H1 (cell line): ENCODE measurements around the gene TWF2. TPM values are rescaled to one million over a fixed set of nuclear protein-coding genes. Genes with fewer than 3 reads are reported as not detected.

Experiments
- CTCF ChIA-PET: fragments of 300-600 bp; sonication (Branson Sonifier 250); formaldehyde crosslinking; loops from one replicate; lab custom pipeline; 2021; ENCODE audit not compliant: partially characterized antibody; lab: Charles Lee
- POLR2A ChIA-PET: fragments of 300-600 bp; sonication (Branson Sonifier 250); formaldehyde crosslinking; loops from one replicate; lab custom pipeline; 2021; ENCODE audit warnings: inconsistent platforms; ENCODE audit not compliant: partially characterized antibody; lab: Charles Lee
- DNase-seq, 2 experiments: peaks; one replicate each; pipeline versions ENCODE4 v3.0.0 to v3.0.0-alpha.2; 2010 to 2022; ENCODE audit warnings: low spot score in 2 of 2, low read depth in 1 of 2, mixed read lengths in 1 of 2
- FAIRE-seq: peaks from 2 replicates; lab custom pipeline; 2011; peaks lifted over from hg19 to GRCh38; lab: Jason Lieb, UNC
- H2AFZ ChIP-seq: 2 replicates; pipeline ENCODE4 v1.8.1; 2012; ENCODE audit warnings: low read length, inconsistent platforms
- H2AK5ac ChIP-seq: 2 replicates; pipeline ENCODE4 v1.6.1; 2013; ENCODE audit warnings: low read depth, low read length
- H2BK120ac ChIP-seq: replicated peaks from 2 replicates; pipeline ENCODE3; 2013; ENCODE audit warnings: low read depth, low read length, inconsistent platforms
- H2BK12ac ChIP-seq: 2 replicates; pipeline ENCODE4 v1.6.1; 2013; ENCODE audit warnings: low read depth, low read length
- H2BK15ac ChIP-seq: 2 replicates; pipeline ENCODE4 v1.6.1; 2013; ENCODE audit warnings: low read length
- H2BK20ac ChIP-seq: 2 replicates; pipeline ENCODE4 v1.6.1; 2013; ENCODE audit warnings: low read length
- H2BK5ac ChIP-seq: 2 replicates; pipeline ENCODE4 v1.6.1; 2013; ENCODE audit warnings: low read depth, low read length
- H3K14ac ChIP-seq: 2 replicates; pipeline ENCODE4 v1.6.1; 2013; ENCODE audit warnings: inconsistent platforms; ENCODE audit not compliant: insufficient read length
- H3K18ac ChIP-seq: 2 replicates; pipeline ENCODE4 v1.6.1; 2013; ENCODE audit warnings: low read length; ENCODE audit errors: extremely low read depth
- H3K23ac ChIP-seq: 2 replicates; pipeline ENCODE4 v1.6.1; 2013; ENCODE audit warnings: inconsistent platforms; ENCODE audit not compliant: insufficient read length
- H3K23me2 ChIP-seq: 2 replicates; pipeline ENCODE4 v1.6.1; 2013; ENCODE audit warnings: low read depth, low read length
- H3K27ac ChIP-seq: 2 replicates; pipeline ENCODE4 v1.6.1; 2011; ENCODE audit warnings: low read depth, low read length, inconsistent platforms
- H3K27me3 ChIP-seq, 4 experiments: replicated peaks in 1 of 4; 1 replicate in 1 of 4; 2 replicates in 3 of 4; pipeline versions ENCODE4 v1.6.1 to v1.8.1; 2011 to 2013; ENCODE audit warnings: low read length in 3 of 4, mild to moderate bottlenecking in 3 of 4, inconsistent platforms in 2 of 4, mixed read lengths in 2 of 4, moderate library complexity in 1 of 4; ENCODE audit not compliant: control insufficient read depth in 3 of 4, insufficient read depth in 3 of 4; ENCODE audit errors: extremely low read depth in 1 of 4
- H3K36me3 ChIP-seq, 4 experiments: 2 replicates each; pipeline versions ENCODE4 v1.6.1 to v1.8.1; 2011 to 2013; ENCODE audit warnings: mild to moderate bottlenecking in 4 of 4, low read length in 3 of 4, moderate library complexity in 2 of 4, control low read depth in 1 of 4, inconsistent platforms in 1 of 4; ENCODE audit not compliant: insufficient read depth in 4 of 4, control insufficient read depth in 2 of 4
- H3K4ac ChIP-seq: replicated peaks from 2 replicates; pipeline ENCODE3; 2013; ENCODE audit warnings: low read length, low read depth, mixed read lengths, inconsistent platforms; ENCODE audit not compliant: insufficient read length
- H3K4me1 ChIP-seq, 4 experiments: replicated peaks in 1 of 4; 1 replicate in 1 of 4; 2 replicates in 3 of 4; pipeline versions ENCODE4 v1.6.1 to v1.8.1; 2011 to 2013; ENCODE audit warnings: low read length in 3 of 4, inconsistent platforms in 2 of 4, mixed read lengths in 1 of 4; ENCODE audit not compliant: insufficient read depth in 4 of 4, control insufficient read depth in 3 of 4
- H3K4me2 ChIP-seq, 2 experiments: 2 replicates each; pipeline versions ENCODE4 v1.6.1 to v1.8.1; 2011 to 2013; ENCODE audit warnings: low read depth in 2 of 2, low read length in 2 of 2, control low read depth in 1 of 2, inconsistent platforms in 1 of 2, mild to moderate bottlenecking in 1 of 2; ENCODE audit not compliant: insufficient read depth in 1 of 2
- H3K4me3 ChIP-seq, 4 experiments: fragments of 200-600, 300-600 bp in 1 of 4; sonication (generic), shearing (Covaris generic), sonication (Bioruptor Twin) in 1 of 4; 2 replicates each; pipeline versions ENCODE4 v1.5.1 to v1.8.1; 2011 to 2016; ENCODE audit warnings: low read length in 4 of 4, low read depth in 3 of 4, control low read depth in 2 of 4, inconsistent platforms in 2 of 4, mild to moderate bottlenecking in 2 of 4, mixed read lengths in 1 of 4, moderate library complexity in 1 of 4; ENCODE audit not compliant: insufficient read depth in 2 of 4; ENCODE audit errors: extremely low read depth in 1 of 4
- H3K56ac ChIP-seq: replicated peaks from 2 replicates; pipeline ENCODE3; 2013; ENCODE audit warnings: low read depth, mild to moderate bottlenecking, mixed read lengths, low read length, inconsistent platforms; ENCODE audit not compliant: insufficient read length
- H3K79me1 ChIP-seq: 2 replicates; pipeline ENCODE4 v1.6.1; 2013; ENCODE audit warnings: low read depth, low read length, control low read depth
- H3K79me2 ChIP-seq, 2 experiments: 2 replicates each; pipeline versions ENCODE4 v1.6.1 to v1.8.1; 2012 to 2013; ENCODE audit warnings: low read length in 2 of 2, mild to moderate bottlenecking in 2 of 2, inconsistent platforms in 1 of 2; ENCODE audit not compliant: insufficient read depth in 2 of 2, control insufficient read depth in 1 of 2
- H3K9ac ChIP-seq, 4 experiments: replicated peaks in 1 of 4; 1 replicate in 1 of 4; 2 replicates in 3 of 4; pipeline versions ENCODE4 v1.6.1 to v1.8.1; 2011 to 2013; ENCODE audit warnings: low read depth in 3 of 4, low read length in 3 of 4, control low read depth in 2 of 4, mild to moderate bottlenecking in 2 of 4, moderate library complexity in 2 of 4, inconsistent platforms in 1 of 4; ENCODE audit errors: extremely low read depth in 1 of 4
- H3K9me3 ChIP-seq, 2 experiments: 2 replicates each; pipeline versions ENCODE4 v1.6.1 to v1.8.1; 2012 to 2013; ENCODE audit warnings: mild to moderate bottlenecking in 2 of 2, moderate library complexity in 2 of 2, control low read depth in 1 of 2, inconsistent platforms in 1 of 2, low read depth in 1 of 2, low read length in 1 of 2, mixed read lengths in 1 of 2; ENCODE audit not compliant: insufficient read depth in 2 of 2
- H4K20me1 ChIP-seq, 2 experiments: replicated peaks in 1 of 2; 2 replicates each; pipeline versions ENCODE3 to v1.8.1; 2011 to 2013; ENCODE audit warnings: inconsistent platforms in 2 of 2, low read length in 2 of 2, mild to moderate bottlenecking in 1 of 2; ENCODE audit not compliant: insufficient read depth in 2 of 2, control insufficient read depth in 1 of 2
- H4K5ac ChIP-seq: 2 replicates; pipeline ENCODE4 v1.6.1; 2013; ENCODE audit warnings: low read length, low read depth, mixed read lengths, inconsistent platforms; ENCODE audit not compliant: insufficient read length
- H4K8ac ChIP-seq: 2 replicates; pipeline ENCODE4 v1.8.0; 2013; ENCODE audit warnings: mild to moderate bottlenecking, moderate library complexity, low read length, inconsistent platforms; ENCODE audit not compliant: insufficient read depth; ENCODE audit errors: extremely low read depth
- H4K91ac ChIP-seq: replicated peaks from 2 replicates; pipeline ENCODE3; 2013; ENCODE audit warnings: low read length, mixed read lengths, inconsistent platforms; ENCODE audit not compliant: insufficient read length
- BACH1 ChIP-seq: IDR thresholded peaks from 2 replicates; pipeline ENCODE4 v1.6.1; 2012; ENCODE audit warnings: low read length, improper control_type of control experiment
- CEBPB ChIP-seq: IDR thresholded peaks from 2 replicates; pipeline ENCODE4 v1.6.1; 2012; ENCODE audit warnings: low read depth, low read length
- CTBP2 ChIP-seq: IDR thresholded peaks from 2 replicates; pipeline ENCODE4 v1.7.0; 2011; ENCODE audit warnings: borderline replicate concordance, mild to moderate bottlenecking, moderate library complexity, mixed read lengths, low read length; ENCODE audit not compliant: insufficient read depth, insufficient read length
- GTF2F1 ChIP-seq: IDR thresholded peaks from 2 replicates; pipeline ENCODE4 v1.6.1; 2012; ENCODE audit warnings: low read depth, low read length, improper control_type of control experiment, borderline replicate concordance
- HDAC6 ChIP-seq: IDR thresholded peaks from one replicate; pipeline ENCODE4 v1.7.1; 2012; ENCODE audit warnings: low read depth, mild to moderate bottlenecking, inconsistent platforms, low read length, moderate library complexity
- NANOG ChIP-seq: IDR thresholded peaks from 2 replicates; pipeline ENCODE4 v1.6.1; 2011; ENCODE audit warnings: low read length, low read depth, mild to moderate bottlenecking, inconsistent platforms; ENCODE audit not compliant: insufficient read depth, poor library complexity, severe bottlenecking
- SP1 ChIP-seq: IDR thresholded peaks from 2 replicates; pipeline ENCODE4 v1.6.1; 2011; ENCODE audit warnings: low read depth, low read length
- SP4 ChIP-seq: IDR thresholded peaks from 2 replicates; pipeline ENCODE4 v1.6.1; 2012; ENCODE audit warnings: low read length, inconsistent platforms
- SRF ChIP-seq: IDR thresholded peaks from 2 replicates; pipeline ENCODE4 v1.6.1; 2011; ENCODE audit warnings: mild to moderate bottlenecking, low read depth, low read length, moderate library complexity
- TBP ChIP-seq: IDR thresholded peaks from 2 replicates; pipeline ENCODE4 v1.6.1; 2011; ENCODE audit warnings: low read depth, low read length, improper control_type of control experiment
- ZNF274 ChIP-seq: IDR thresholded peaks from 2 replicates; pipeline ENCODE4 v1.7.0; 2012; ENCODE audit warnings: low read length, borderline replicate concordance; ENCODE audit errors: extremely low read depth
- WGBS, 2 experiments: shearing (Covaris generic) in 1 of 2; methylation state at CpG; one replicate each; pipeline versions ENCODE4 v1.1.6 to v1.1.7; 2013 to 2015; ENCODE audit warnings: low lambda C conversion rate in 2 of 2, mixed read lengths in 2 of 2, inconsistent platforms in 1 of 2, low coverage in 1 of 2, missing lambda C conversion rate in 1 of 2; ENCODE audit not compliant: insufficient replicate concordance in 2 of 2, insufficient coverage in 1 of 2, insufficient read length in 1 of 2; ENCODE audit errors: extremely low coverage in 1 of 2, missing lambda C conversion rate in 1 of 2; 5-methylcytosine and 5-hydroxymethylcytosine counted together
- polyA plus RNA-seq, 7 experiments: library from polyadenylated mRNA; depleted of rRNA in 3 of 7; stranded (reverse) in 5 of 7; unstranded in 2 of 7; fragments of >200 nt in 5 of 7; fragments of 200-250 nt in 2 of 7; gene quantifications; 1 replicate in 5 of 7; 2 replicates in 1 of 7; 4 replicates in 1 of 7; pipeline versions ENCODE4 v1.2.1 to v1.2.3, GENCODE V29; 2011 to 2013; ENCODE audit warnings: missing spikeins in 2 of 7, mixed read lengths in 2 of 7
- total RNA-seq: library from RNA; stranded (reverse); fragmentation: NEBNext Ultra II Directional; extraction: Animal tissue kit (Norgen Biotek cat#: 25700); gene quantifications from 2 replicates; pipeline ENCODE4 v1.2.1, GENCODE V29; 2021
- TF ChIP-seq, protein P1 (sequence below): IDR thresholded peaks from 2 replicates; pipeline ENCODE4 v1.6.1; 2011; ENCODE audit warnings: low read length, improper control_type of control experiment

Gene TWF2
- total and polyA plus RNA-seq, 2 of the 8 experiments (the other 6 are each of a cell fraction or from before 2014, with no cell fraction given): 65.2 to 90.4 TPM

DNA sequence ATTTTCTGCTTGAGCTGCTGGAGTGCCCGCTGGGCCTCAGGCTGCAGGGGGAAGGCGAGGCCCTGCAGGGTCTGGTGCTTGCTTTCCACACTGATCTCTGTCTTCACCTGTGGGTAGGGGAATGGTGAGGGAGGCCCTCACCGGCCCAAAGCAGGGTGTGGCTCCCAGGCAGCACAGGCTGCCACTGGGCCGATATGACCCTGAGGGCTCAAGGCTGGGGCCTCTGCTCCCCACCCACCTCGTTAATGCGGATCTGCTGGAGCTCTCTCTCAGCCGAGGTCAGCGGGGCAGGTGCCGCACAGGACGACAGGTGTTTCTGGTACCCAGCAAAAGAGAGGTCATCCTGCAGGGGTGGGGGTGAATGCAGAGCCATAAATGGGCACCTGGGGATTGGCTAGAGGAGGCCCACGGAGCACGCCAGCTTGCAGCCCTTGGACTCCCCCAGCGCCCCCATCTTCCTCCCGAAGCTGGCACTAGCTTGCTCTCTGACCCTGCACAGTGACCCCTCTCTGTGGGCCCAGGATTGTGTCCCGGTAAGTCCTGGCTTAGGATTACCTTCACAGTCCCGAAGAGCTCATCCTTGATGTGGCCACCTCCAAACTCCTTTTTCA, 8.0 kb downstream of the TWF2 start:
- no peak overlapping the region for H3K4ac ChIP-seq
- no peak overlapping the region for H4K8ac ChIP-seq
- no peaks in the 10 kb centered on the region for H3K23me2 ChIP-seq
- H3K9me3 ChIP-seq: no peaks in the 10 kb centered on the region
- H4K20me1 ChIP-seq: peaks cover 10 to 13% of the 10 kb centered on the region in 2 experiments
- no peak for FAIRE-seq
- H3K27ac ChIP-seq: no peak overlapping the region
- H2AFZ ChIP-seq: no peak overlapping the region
- H4K91ac ChIP-seq: no peak overlapping the region
- H3K4me3 ChIP-seq: no peak overlapping the region
- H3K56ac ChIP-seq: no peak overlapping the region
- H3K4me2 ChIP-seq: no peak overlapping the region
- H4K5ac ChIP-seq: no peak overlapping the region
- POLR2A ChIA-PET: interaction anchor here (0.7 to 3.7 kb wide), 8 partner anchors 9 to 235 kb away, joined by 3 to 13 read pairs (median 7); partner anchors contain the start of genes PPM1M, RPL29 and WDR82
- no peak overlapping the region for H3K23ac ChIP-seq
- no peak overlapping the region for H2BK5ac ChIP-seq
- H2BK20ac ChIP-seq: no peak overlapping the region
- no peak overlapping the region for H3K14ac ChIP-seq
- H3K36me3 ChIP-seq: peaks cover 5 to 17% (median 11%) of the 10 kb centered on the region in 4 experiments; a peak in 5 of 8 replicates
- no peak overlapping the region for H3K9ac ChIP-seq
- 89% methylated on average over 16 of the region's 16 CpGs; no CpG with 5 or more reads in 1 of the 2 experiments for WGBS, 2 experiments
- no peak overlapping the region for H2AK5ac ChIP-seq
- peaks cover 6% of the 10 kb centered on the region for H3K79me1 ChIP-seq
- CTCF ChIA-PET: interaction anchor here (0.6 to 14.4 kb wide), 42 partner anchors 13 to 985 kb away, joined by 3 to 336 read pairs (median 5); partner anchors contain the start of genes PPM1M, SEMA3G, TLR9 and WDR82
- no peak overlapping the region for H2BK12ac ChIP-seq
- H3K4me1 ChIP-seq: peaks cover 0 to 6% (median 1%) of the 10 kb centered on the region in 4 experiments; a peak in 4 of 7 replicates
- H3K18ac ChIP-seq: no peak overlapping the region
- H3K27me3 ChIP-seq: no peaks in the 10 kb centered on the region
- peaks cover 0 to 6% of the 10 kb centered on the region in 2 experiments; a peak in 1 of 4 replicates for H3K79me2 ChIP-seq
- H2BK120ac ChIP-seq: no peak overlapping the region
- 0 out of 2 replicates have a peak overlapping the region, but pooled peaks have one; percentile 29 for H2BK15ac ChIP-seq
- DNase-seq: no peak
- TF ChIP-seq SRF (no peak), TBP (no peak), HDAC6 (no peak), SP4 (no peak), BACH1 (no peak), CEBPB (no peak), CTBP2 (no peak), SP1 (no peak), GTF2F1 (no peak), ZNF274 (no peak), NANOG (no peak)
- TF ChIP-seq, protein P1, sequence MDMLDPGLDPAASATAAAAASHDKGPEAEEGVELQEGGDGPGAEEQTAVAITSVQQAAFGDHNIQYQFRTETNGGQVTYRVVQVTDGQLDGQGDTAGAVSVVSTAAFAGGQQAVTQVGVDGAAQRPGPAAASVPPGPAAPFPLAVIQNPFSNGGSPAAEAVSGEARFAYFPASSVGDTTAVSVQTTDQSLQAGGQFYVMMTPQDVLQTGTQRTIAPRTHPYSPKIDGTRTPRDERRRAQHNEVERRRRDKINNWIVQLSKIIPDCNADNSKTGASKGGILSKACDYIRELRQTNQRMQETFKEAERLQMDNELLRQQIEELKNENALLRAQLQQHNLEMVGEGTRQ: no peak
